Upper lobe of right lung (tissue), 1 donor: Measurements from ENCODE around the gene BACE1. TPM values are rescaled to one million over a fixed set of nuclear protein-coding genes. Genes with fewer than 3 reads are reported as not detected.

Source experiments
- ATAC-seq: fragments of 200-7000 bp; cut with Tn5 transposase; one replicate; pipeline ENCODE4 v1.9.1; 2020; ENCODE audit warnings: mild to moderate bottlenecking, moderate library complexity
- DNase-seq: peaks from one replicate; pipeline ENCODE4 v3.0.0-alpha.2; 2020
- H3K27ac ChIP-seq: fragments of 200-600 bp; one replicate; pipeline ENCODE4 v1.8.0; 2022
- H3K27me3 ChIP-seq: fragments of 200-600 bp; one replicate; pipeline ENCODE4 v1.8.0; 2022; ENCODE audit warnings: mild to moderate bottlenecking
- H3K36me3 ChIP-seq: fragments of 200-600 bp; one replicate; pipeline ENCODE4 v1.8.0; 2022
- H3K4me1 ChIP-seq: fragments of 200-600 bp; one replicate; pipeline ENCODE4 v1.8.0; 2022
- H3K4me3 ChIP-seq: fragments of 200-600 bp; one replicate; pipeline ENCODE4 v1.8.0; 2022; ENCODE audit warnings: mild to moderate bottlenecking
- H3K9me3 ChIP-seq: fragments of 200-600 bp; one replicate; pipeline ENCODE4 v1.8.0; 2022
- CTCF ChIP-seq: fragments of 200-600 bp; IDR thresholded peaks from one replicate; pipeline ENCODE4 v1.8.0; 2022; ENCODE audit warnings: antibody characterized with exemption
- intact Hi-C: fragments of 100-400 bp; cut with DNase I; formaldehyde crosslinking; loops from one replicate; pipeline ENCODE4 v1.11.0; 2022
- total RNA-seq: library from RNA; stranded (reverse); fragmentation: NEBNext Ultra II Directional; extraction: Animal tissue kit (Norgen Biotek cat#: 25700); gene quantifications from one replicate; pipeline ENCODE4 v1.2.1, GENCODE V29; 2021
- donor health status: DM: no; HTN: yes; CAD: no; lungs with severe emphysema.

Gene BACE1
- total RNA-seq, 1 donor from 2014 or later, result 28.9 TPM

- H3K4me1 ChIP-seq, result no peaks in the 10 kb centered on the region
- no peaks in the 10 kb centered on the region for H3K9me3 ChIP-seq
- H3K27ac ChIP-seq, result no peak overlapping the region
- H3K36me3 ChIP-seq, result peaks cover 6% of the 10 kb centered on the region
- ATAC-seq (no peak), DNase-seq (no peak)
- no peak for TF ChIP-seq CTCF
- H3K4me3 ChIP-seq, result no peak overlapping the region
- intact Hi-C loops, result no loop called here
- no peaks in the 10 kb centered on the region for H3K27me3 ChIP-seq
These were observed 16.4 kb downstream of the BACE1 start for GRCh38 chr11:117299351-117300282.

GRCh38 chr11:117298195-117298594 is 17.9 kb downstream of the BACE1 start:
- Histone ChIP-seq H3K9me3 (no peaks in the 10 kb centered on the region), H3K27me3 (no peaks in the 10 kb centered on the region), H3K36me3 (peaks cover 10% of the 10 kb centered on the region), H3K4me3 (no peak overlapping the region), H3K4me1 (no peaks in the 10 kb centered on the region), H3K27ac (no peak overlapping the region)
- DNase-seq (no peak), ATAC-seq (no peak)
- intact Hi-C loops, result no loop called here
- no peak for TF ChIP-seq CTCF

- Histone ChIP-seq H3K27me3 (no peaks in the 10 kb centered on the region), H3K4me1 (no peaks in the 10 kb centered on the region), H3K36me3 (peaks cover 10% of the 10 kb centered on the region), H3K27ac (no peak overlapping the region), H3K9me3 (no peaks in the 10 kb centered on the region), H3K4me3 (no peak overlapping the region)
- TF ChIP-seq CTCF, result no peak
- no peak for DNase-seq
- no peak for ATAC-seq
- intact Hi-C loops, result no loop called here
These were observed 19.2 kb downstream of the BACE1 start for GRCh38 chr11:117296881-117297280.

GRCh38 chr11:117295438-117296137 is 20.5 kb downstream of the BACE1 start:
- no peak for TF ChIP-seq CTCF
- peaks cover 22% of the 10 kb centered on the region for H3K36me3 ChIP-seq
- no peak overlapping the region for H3K4me3 ChIP-seq
- no peaks in the 10 kb centered on the region for H3K9me3 ChIP-seq
- intact Hi-C loops, result no loop called here
- H3K27ac ChIP-seq, result no peak overlapping the region
- no peaks in the 10 kb centered on the region for H3K4me1 ChIP-seq
- no peaks in the 10 kb centered on the region for H3K27me3 ChIP-seq
- no peak for DNase-seq
- no peak for ATAC-seq

- DNase-seq (no peak), ATAC-seq (no peak)
- no peak overlapping the region for H3K27ac ChIP-seq
- no peak for TF ChIP-seq CTCF
- H3K27me3 ChIP-seq, result no peaks in the 10 kb centered on the region
- no peak overlapping the region for H3K4me3 ChIP-seq
- H3K9me3 ChIP-seq, result no peaks in the 10 kb centered on the region
- H3K36me3 ChIP-seq, result peaks cover 52% of the 10 kb centered on the region
- H3K4me1 ChIP-seq, result peaks cover under 1% of the 10 kb centered on the region
- intact Hi-C loops, result no loop called here
These were observed 23.4 kb downstream of the BACE1 start for GRCh38 chr11:117292616-117293015.
